Measurements from ENCODE around the gene BFSP2. TPM values are rescaled to one million over a fixed set of nuclear protein-coding genes. Genes with fewer than 3 reads are reported as not detected.
A peak's percentile ranks its signal among the peaks of the same experiment; 100 is the strongest.

BFSP2 gene
- total RNA-seq, 1 donor from 2014 or later, result not detected

- H3K4me3 Mint-ChIP-seq (ENCODE audit: unreplicated experiment), result no peak overlapping the region
- no peak for TF ChIP-seq CTCF (IDR thresholded peaks at IDR 0.05)
- no peaks in the 10 kb centered on the region for H3K27me3 Mint-ChIP-seq (ENCODE audit: unreplicated experiment)
- no peaks in the 10 kb centered on the region for H3K9me3 Mint-ChIP-seq (ENCODE audit: unreplicated experiment)
- peak overlapping the region; percentile 35 for H3K27ac Mint-ChIP-seq (ENCODE audit: unreplicated experiment)
- H3K36me3 Mint-ChIP-seq (ENCODE audit: unreplicated experiment), result no peaks in the 10 kb centered on the region
- peaks cover 35% of the 10 kb centered on the region for H3K4me1 Mint-ChIP-seq (ENCODE audit: unreplicated experiment)
- no peak for DNase-seq (ENCODE audit: extremely low spot score, unreplicated experiment)
These were observed 42.0 kb downstream of the BFSP2 start for GRCh38 chr3:133441867-133442270.

GRCh38 chr3:133442518-133442917 lies 42.7 kb downstream of the BFSP2 start:
- H3K36me3 Mint-ChIP-seq (ENCODE audit: unreplicated experiment), result no peaks in the 10 kb centered on the region
- H3K9me3 Mint-ChIP-seq (ENCODE audit: unreplicated experiment), result no peaks in the 10 kb centered on the region
- no peak for TF ChIP-seq CTCF (IDR thresholded peaks at IDR 0.05)
- H3K27me3 Mint-ChIP-seq (ENCODE audit: unreplicated experiment), result no peaks in the 10 kb centered on the region
- peaks cover 36% of the 10 kb centered on the region for H3K4me1 Mint-ChIP-seq (ENCODE audit: unreplicated experiment)
- no peak for DNase-seq (ENCODE audit: extremely low spot score, unreplicated experiment)
- no peak overlapping the region for H3K27ac Mint-ChIP-seq (ENCODE audit: unreplicated experiment)
- no peak overlapping the region for H3K4me3 Mint-ChIP-seq (ENCODE audit: unreplicated experiment)

DNA sequence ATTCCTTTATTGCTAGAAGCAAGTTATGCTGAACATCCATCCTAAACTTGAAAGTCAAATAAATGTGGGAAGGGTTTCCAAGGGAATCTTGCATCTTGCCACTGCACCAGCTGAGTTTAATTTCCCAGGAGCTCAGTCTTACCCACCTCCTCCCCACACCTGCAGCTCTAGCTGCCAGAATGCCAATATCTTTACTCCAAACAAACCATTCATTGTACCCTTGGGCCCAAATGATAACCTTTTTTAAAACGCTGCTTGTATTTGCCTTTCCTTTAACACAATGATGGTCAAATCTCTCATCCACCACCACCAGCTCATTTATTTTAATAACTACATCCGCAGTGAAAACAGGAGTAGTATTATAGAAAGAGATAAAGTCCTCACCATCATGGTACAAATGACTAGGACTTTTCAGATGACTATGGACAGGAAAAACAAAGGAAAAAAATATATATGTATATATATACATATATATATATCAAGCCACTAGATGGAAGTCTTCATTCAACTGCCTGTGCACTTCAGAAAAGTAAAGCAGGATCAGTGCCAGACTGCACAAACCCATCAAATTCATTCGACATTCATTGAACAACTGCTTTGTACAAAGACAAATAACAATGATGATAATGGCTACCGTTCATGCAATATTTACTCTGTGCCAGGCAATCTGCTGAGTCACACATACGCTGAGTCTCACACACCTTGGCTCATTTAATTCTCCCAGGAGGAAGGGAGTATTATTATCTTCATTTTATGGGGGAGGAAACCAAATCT lies 44.0 kb downstream of the BFSP2 start:
- Mint-ChIP-seq H3K4me3 (ENCODE audit: unreplicated experiment) (no peak overlapping the region), H3K9me3 (ENCODE audit: unreplicated experiment) (no peaks in the 10 kb centered on the region), H3K36me3 (ENCODE audit: unreplicated experiment) (no peaks in the 10 kb centered on the region), H3K4me1 (ENCODE audit: unreplicated experiment) (peaks cover 39% of the 10 kb centered on the region), H3K27me3 (ENCODE audit: unreplicated experiment) (no peaks in the 10 kb centered on the region), H3K27ac (ENCODE audit: unreplicated experiment) (peak overlapping the region; percentile 35)
- peak; percentile 54 for TF ChIP-seq CTCF (IDR thresholded peaks at IDR 0.05)
- no peak for DNase-seq (ENCODE audit: extremely low spot score, unreplicated experiment)

DNA sequence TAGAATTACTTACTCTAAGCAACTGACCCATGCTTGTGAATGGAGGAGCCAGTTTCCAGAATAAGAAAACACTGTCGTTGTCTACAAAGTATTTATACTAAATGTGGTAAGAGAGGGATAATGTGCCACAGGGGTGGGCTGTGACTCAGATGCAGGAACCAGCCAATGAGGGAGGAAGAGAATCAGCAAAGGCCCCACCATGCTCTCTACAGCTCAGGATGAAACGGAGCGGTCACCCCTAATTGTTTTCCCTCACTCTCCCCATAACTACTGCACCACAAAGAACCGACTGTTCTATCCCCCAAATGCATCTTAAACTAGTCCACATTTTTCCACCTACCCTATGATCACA lies 44.5 kb downstream of the BFSP2 start:
- Mint-ChIP-seq H3K4me1 (ENCODE audit: unreplicated experiment) (peaks cover 45% of the 10 kb centered on the region), H3K9me3 (ENCODE audit: unreplicated experiment) (no peaks in the 10 kb centered on the region), H3K27me3 (ENCODE audit: unreplicated experiment) (no peaks in the 10 kb centered on the region), H3K27ac (ENCODE audit: unreplicated experiment) (peak overlapping the region; percentile 9), H3K4me3 (ENCODE audit: unreplicated experiment) (no peak overlapping the region), H3K36me3 (ENCODE audit: unreplicated experiment) (no peaks in the 10 kb centered on the region)
- TF ChIP-seq CTCF (IDR thresholded peaks at IDR 0.05), result no peak
- DNase-seq (ENCODE audit: extremely low spot score, unreplicated experiment), result no peak

- Mint-ChIP-seq H3K9me3 (ENCODE audit: unreplicated experiment) (no peaks in the 10 kb centered on the region), H3K4me3 (ENCODE audit: unreplicated experiment) (no peak overlapping the region), H3K4me1 (ENCODE audit: unreplicated experiment) (peaks cover 52% of the 10 kb centered on the region), H3K36me3 (ENCODE audit: unreplicated experiment) (no peaks in the 10 kb centered on the region), H3K27me3 (ENCODE audit: unreplicated experiment) (no peaks in the 10 kb centered on the region), H3K27ac (ENCODE audit: unreplicated experiment) (no peak overlapping the region)
- no peak for TF ChIP-seq CTCF (IDR thresholded peaks at IDR 0.05)
- no peak for DNase-seq (ENCODE audit: extremely low spot score, unreplicated experiment)
These were observed 45.3 kb downstream of the BFSP2 start for GRCh38 chr3:133445108-133445507.
